Measurements from ENCODE around the gene TMEM151B.
"Not testable (repeated sequence)": the region's sequence is repeated elsewhere in the genome, so short reads cannot be mapped to it uniquely, and the experiment has no call there.

TMEM151B gene

DNA sequence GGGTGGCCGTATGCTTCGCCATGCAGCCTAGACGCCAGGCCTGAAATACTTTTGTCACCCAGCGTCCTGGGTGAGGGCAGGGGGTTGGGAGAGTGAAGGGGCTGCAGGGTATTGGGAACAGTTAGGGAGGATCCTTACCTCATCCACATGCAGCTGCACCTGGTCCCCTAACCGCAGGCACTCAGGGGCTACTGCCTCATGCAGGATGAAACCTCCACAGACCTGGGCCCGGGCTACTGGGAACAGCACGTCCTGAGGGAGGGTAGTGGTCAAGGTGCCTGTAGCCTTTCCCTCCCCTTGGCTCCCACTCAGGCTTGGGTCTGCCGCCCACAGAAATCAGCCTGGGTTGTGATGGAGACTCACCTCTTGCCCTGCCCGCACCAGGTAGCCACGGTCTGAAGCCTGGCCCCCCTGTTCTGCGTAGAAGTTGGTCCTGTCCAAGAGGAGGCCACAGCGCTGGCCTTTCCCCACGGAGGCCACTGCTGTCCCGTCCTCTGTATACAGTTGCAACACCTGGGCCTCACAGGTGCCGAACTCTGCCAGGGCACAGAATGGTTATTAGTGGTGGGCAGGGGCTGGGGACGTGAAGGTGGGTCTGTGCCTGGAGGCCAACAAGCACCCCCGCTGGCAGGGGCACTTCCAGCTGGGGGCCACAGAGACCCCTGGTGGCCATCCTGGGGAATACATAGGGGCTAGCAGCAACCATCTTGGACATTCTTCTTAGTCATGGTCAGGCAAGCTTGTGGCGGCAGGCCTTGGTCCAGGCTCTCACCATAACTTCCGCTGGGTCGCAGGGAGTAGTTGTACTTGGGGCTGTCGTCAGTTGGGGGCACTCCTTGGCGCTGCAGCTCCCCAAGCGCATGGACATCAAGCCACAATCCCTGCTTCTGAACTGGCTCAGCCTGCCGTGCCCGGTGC lies 34.3 kb downstream of the TMEM151B start:
- Mint-ChIP-seq H3K4me3 (no peak overlapping the region), H3K27me3 (no peaks in the 10 kb centered on the region), H3K36me3 (ENCODE audit: low read depth) (peaks cover 28% of the 10 kb centered on the region), H3K9me3 (no peaks in the 10 kb centered on the region), H3K4me1 (no peaks in the 10 kb centered on the region), H3K27ac (no peak overlapping the region)
- DNase-seq (peak; percentile 45), ATAC-seq (peak; percentile 31)

DNA sequence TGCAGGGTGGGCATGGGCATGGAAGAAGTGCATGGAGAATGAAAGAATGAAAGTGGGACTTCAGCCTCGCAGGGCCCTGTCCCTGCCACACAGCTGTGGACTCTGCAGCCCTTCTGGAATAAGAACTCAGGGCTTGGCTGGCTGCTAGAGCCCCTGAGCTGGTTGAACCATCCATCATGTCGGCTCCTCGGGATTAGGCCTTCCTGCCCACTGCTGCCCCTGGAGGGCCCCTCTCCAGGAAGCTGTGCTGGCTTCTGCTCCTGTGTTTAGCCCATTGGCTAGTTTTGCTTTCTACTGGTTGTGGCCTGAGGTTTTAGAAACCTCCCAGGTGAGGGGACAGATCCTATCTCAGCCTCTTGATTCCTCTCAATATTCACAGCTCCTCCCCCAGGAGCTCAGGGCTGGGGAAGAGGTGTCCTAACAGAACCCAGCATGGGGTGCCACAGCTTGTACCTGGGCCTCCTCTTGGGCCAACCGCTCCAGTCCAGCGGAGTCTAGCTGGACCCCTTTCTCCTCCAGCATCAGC lies 35.0 kb downstream of the TMEM151B start:
- Mint-ChIP-seq H3K9me3 (no peaks in the 10 kb centered on the region), H3K36me3 (ENCODE audit: low read depth) (peaks cover 30% of the 10 kb centered on the region), H3K27ac (peak overlapping the region; percentile 49), H3K4me1 (no peaks in the 10 kb centered on the region), H3K27me3 (no peaks in the 10 kb centered on the region), H3K4me3 (no peak overlapping the region)
- DNase-seq (no peak), ATAC-seq (no peak)

DNA sequence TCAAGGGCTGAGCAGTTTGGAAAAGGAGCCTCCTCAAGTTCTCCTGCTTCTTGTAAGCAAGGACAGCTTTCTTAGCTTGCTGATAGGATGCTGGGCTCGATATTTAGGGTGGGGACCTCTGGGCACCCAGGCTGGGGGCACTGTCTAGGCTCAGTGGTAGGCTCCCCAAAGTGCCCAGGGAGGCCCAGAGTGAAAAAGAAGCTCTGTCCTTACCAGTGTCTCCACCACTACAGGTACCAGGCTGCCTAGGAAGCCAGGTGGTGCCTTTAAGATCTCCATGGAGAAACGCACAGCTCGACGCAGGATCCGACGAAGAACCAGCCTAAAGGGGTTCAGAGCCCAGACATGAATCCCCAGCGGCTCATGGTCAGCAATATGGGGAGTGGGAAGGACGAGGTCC lies 36.5 kb downstream of the TMEM151B start:
- Mint-ChIP-seq H3K9me3 (no peaks in the 10 kb centered on the region), H3K27ac (no peak overlapping the region), H3K36me3 (ENCODE audit: low read depth) (peaks cover 31% of the 10 kb centered on the region), H3K27me3 (no peaks in the 10 kb centered on the region), H3K4me1 (peaks cover 4% of the 10 kb centered on the region), H3K4me3 (no peak overlapping the region)
- no peak for ATAC-seq
- DNase-seq: no peak

DNA sequence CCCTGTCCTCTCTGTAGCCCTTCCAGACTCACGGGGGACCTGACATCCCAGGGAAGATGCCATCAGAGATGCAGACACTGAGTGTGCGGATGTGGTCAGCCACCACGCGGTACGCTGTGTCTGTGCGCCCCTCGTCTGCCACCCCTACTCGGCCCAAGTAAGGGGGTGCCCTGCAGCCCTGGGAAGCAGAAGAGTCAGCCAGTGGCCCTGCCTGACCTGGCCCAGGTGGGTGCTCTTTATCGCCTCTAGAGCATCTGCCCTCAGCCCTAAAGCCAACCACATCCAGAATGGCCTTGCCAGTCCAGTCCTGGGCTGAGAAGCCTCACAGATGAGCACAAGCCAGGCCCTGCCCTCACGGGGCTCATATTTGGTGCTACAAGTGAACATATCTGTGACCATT lies 37.0 kb downstream of the TMEM151B start:
- Mint-ChIP-seq H3K9me3 (no peaks in the 10 kb centered on the region), H3K27ac (no peak overlapping the region), H3K36me3 (ENCODE audit: low read depth) (peaks cover 31% of the 10 kb centered on the region), H3K27me3 (no peaks in the 10 kb centered on the region), H3K4me1 (peaks cover 9% of the 10 kb centered on the region), H3K4me3 (no peak overlapping the region)
- DNase-seq (no peak), ATAC-seq (no peak)

DNA sequence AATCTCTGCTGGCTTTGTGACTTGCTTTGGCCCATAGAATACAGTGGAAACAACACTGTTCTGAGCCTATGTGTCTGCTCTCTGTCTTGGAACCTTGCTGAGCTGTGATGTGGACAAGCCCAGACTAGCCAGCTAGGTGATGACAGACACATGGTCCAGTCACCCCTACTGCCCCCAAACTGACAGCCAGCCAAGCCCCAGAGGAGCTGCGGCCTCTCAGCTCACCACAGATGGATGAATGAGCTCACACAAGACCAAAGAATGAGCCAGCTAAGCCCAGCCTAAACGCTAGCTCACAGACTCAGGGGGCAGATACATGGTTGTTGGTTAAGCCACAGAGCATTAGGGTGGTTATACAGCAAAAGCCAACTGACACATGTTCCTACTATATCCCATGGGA lies 38.8 kb downstream of the TMEM151B start:
- H3K4me3 Mint-ChIP-seq: no peak overlapping the region
- no peak overlapping the region for H3K27ac Mint-ChIP-seq
- peaks cover 15% of the 10 kb centered on the region for H3K4me1 Mint-ChIP-seq
- no peaks in the 10 kb centered on the region for H3K27me3 Mint-ChIP-seq
- peaks cover 31% of the 10 kb centered on the region for H3K36me3 Mint-ChIP-seq (ENCODE audit: low read depth)
- ATAC-seq (no peak), DNase-seq (no peak)
- H3K9me3 Mint-ChIP-seq: no peaks in the 10 kb centered on the region

DNA sequence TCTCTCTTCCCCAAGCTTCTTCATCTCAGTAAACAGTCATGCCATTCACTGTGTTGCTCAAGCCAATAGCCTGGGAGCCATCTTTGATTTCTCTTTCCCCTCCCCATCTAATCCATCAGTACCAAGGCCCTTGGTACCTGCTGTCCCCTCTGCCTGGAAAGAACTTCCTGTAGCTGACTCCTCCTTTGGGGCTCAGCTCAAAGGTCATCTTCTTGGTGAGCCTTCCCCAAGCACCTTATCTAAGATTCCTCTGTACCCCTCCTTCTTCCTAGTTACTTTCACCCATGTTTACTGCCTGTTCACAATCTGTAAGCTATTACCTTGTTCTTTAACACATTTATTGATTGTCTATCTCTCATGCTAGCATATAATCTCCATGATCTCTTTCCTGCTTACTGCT lies 39.4 kb downstream of the TMEM151B start:
- Mint-ChIP-seq H3K9me3 (no peaks in the 10 kb centered on the region), H3K27me3 (no peaks in the 10 kb centered on the region), H3K4me3 (no peak overlapping the region), H3K27ac (peak overlapping the region; percentile 28), H3K4me1 (peaks cover 15% of the 10 kb centered on the region), H3K36me3 (ENCODE audit: low read depth) (peaks cover 31% of the 10 kb centered on the region)
- no peak for ATAC-seq
- DNase-seq: no peak

DNA sequence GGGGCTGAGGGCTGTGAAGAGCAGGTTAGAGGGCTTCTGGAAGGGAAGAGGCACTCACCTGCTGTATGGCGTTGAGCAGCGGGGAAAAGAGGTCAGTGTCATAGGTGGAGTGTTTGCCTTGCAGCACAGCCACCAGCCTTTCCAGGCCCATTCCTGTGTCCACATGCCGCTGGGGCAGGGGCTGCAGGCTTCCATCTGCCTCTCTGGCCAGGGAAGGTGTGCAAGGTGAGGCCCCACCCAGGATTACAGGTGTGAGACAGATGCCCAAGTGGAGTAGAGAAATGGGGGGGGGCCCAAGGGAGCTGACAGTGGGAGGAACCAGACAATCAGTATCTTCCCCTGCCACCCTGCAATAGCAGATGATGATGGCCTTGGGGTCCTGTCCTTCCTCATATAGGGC lies 40.0 kb downstream of the TMEM151B start:
- peaks cover 31% of the 10 kb centered on the region for H3K36me3 Mint-ChIP-seq (ENCODE audit: low read depth)
- peaks cover 15% of the 10 kb centered on the region for H3K4me1 Mint-ChIP-seq
- H3K27me3 Mint-ChIP-seq: no peaks in the 10 kb centered on the region
- H3K27ac Mint-ChIP-seq: no peak overlapping the region
- ATAC-seq (no peak), DNase-seq (no peak)
- no peaks in the 10 kb centered on the region for H3K9me3 Mint-ChIP-seq
- H3K4me3 Mint-ChIP-seq: no peak overlapping the region

DNA sequence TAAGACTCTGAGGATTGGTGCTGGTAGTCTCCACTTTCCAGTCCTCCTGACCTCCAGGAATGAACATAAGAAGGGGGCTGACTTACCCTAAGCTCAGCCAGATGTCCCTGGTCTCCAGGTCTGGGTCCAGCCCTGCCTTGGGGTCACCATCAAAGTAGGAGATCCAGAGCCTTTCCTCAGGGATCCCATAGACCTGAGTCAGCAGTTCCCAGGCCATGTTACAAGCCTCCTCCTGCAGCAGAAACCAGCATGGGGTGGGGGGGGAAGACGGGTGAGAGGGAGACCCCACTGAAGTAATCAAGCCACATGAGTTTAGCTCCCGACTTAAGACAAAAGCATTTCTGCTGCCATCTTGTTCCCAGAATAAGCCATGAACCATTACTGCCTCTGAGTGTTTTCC lies 41.1 kb downstream of the TMEM151B start:
- peaks cover 26% of the 10 kb centered on the region for H3K36me3 Mint-ChIP-seq (ENCODE audit: low read depth)
- DNase-seq (no peak), ATAC-seq (no peak)
- H3K27ac Mint-ChIP-seq: no peak overlapping the region
- H3K4me3 Mint-ChIP-seq: peak overlapping the region; percentile 95
- H3K9me3 Mint-ChIP-seq: no peaks in the 10 kb centered on the region
- H3K4me1 Mint-ChIP-seq: peaks cover 15% of the 10 kb centered on the region
- H3K27me3 Mint-ChIP-seq: no peaks in the 10 kb centered on the region

DNA sequence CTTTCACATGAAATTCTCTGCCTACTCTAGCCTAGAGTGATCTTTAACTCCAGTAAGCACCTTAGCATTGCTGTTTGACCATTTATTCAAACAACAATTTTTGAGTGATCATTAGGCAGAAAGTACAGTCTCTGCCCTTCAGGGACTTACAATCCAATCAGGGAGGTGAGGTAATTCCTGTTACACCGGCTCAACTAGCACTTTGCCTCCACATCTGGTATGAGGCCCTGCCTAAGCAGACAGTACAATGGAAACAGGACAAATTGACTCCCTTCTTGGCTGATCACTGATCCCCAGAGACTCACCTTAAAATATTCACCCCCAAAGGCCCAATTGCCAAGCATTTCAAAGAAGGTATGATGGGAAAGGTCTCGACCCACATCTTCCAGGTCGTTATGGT lies 41.5 kb downstream of the TMEM151B start:
- Mint-ChIP-seq H3K27me3 (no peaks in the 10 kb centered on the region), H3K27ac (peak overlapping the region; percentile 26), H3K9me3 (no peaks in the 10 kb centered on the region), H3K36me3 (ENCODE audit: low read depth) (peaks cover 26% of the 10 kb centered on the region), H3K4me3 (peak overlapping the region; percentile 95), H3K4me1 (peaks cover 15% of the 10 kb centered on the region)
- DNase-seq (no peak), ATAC-seq (no peak)

DNA sequence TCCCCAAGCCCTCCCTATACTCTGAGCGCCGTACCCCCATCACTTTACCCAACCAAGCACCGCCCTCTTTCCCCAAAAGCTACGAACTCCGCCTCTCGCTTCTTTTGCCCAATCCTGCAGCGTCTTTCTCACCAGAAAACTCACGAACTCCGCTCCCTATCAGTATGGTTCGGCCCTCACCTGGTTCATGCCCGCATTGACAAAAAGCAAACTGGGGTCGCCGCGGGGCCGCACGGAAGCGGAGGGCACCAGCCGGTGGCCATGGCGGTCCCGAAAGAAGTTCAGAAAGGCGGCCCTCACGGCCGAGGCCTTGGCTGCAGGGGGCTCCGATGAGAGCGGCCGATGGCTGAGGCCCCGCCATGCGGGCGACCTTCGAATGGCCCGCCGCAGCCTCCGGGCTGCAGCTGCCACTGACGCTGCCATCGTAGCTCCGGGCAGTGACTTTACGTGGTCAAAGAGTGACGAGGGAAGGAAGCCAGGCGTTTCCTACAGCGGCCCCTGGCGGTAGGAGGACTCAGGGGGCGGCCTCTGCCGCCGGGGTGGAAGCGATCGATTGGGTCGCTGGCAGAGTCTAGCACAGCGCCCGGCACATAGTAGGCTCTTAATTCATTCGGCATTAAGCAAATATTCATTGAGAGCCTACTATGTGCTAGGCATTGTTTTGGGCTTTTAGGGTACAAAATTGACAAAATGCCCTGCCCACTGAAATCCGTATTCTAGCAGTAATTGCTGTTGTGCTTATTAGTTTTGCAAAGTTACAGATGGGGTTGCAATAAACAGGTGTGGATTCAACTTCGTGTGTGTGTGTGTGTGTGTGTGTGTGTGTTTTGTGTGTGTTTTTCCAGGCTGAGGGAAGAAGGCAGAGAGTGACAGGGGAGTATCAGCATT lies 42.9 kb downstream of the TMEM151B start, which contains the start of gene AARS2:
TSS of gene AARS2 (minus strand) at position 447 of the 888 bp plus-strand sequence. CDS start at position 423, 24 bp downstream.
- peaks cover 15% of the 10 kb centered on the region for H3K4me1 Mint-ChIP-seq
- peaks cover 2% of the 10 kb centered on the region for H3K27me3 Mint-ChIP-seq
- DNase-seq (peak; percentile 99), ATAC-seq (peak; percentile 95)
- peak within 1 kb of the TSS; percentile 95 for H3K4me3 Mint-ChIP-seq
- H3K27ac Mint-ChIP-seq: peak within 1 kb of the TSS; percentile 90
- H3K9me3 Mint-ChIP-seq: no peaks in the 10 kb centered on the region
- peaks cover 22% of the 10 kb centered on the region for H3K36me3 Mint-ChIP-seq (ENCODE audit: low read depth)

DNA sequence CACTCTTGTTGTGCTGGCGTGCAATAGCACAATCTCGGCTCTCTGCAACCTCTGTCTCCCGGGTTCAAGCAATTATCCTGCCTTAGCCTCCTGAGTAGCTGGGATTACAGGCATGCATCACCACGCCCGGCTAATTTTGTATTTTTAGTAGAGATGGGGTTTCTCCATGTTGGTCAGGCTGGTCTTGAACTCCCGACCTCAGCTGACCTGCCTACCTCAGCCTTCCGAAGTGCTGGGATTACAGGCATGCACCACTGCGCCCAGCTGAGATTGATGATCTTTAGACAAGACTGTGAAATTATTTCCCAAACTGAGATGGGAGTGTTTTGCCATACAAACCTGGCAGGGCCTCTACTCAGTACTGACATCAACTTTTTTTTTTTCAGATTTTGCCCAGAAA lies 44.4 kb downstream of the TMEM151B start:
- Mint-ChIP-seq H3K27me3 (peaks cover 13% of the 10 kb centered on the region), H3K36me3 (ENCODE audit: low read depth) (peaks cover 15% of the 10 kb centered on the region), H3K4me1 (peaks cover 15% of the 10 kb centered on the region)
- ATAC-seq, H3K9me3 Mint-ChIP-seq, H3K27ac Mint-ChIP-seq, DNase-seq, H3K4me3 Mint-ChIP-seq: not testable (repeated sequence)

DNA sequence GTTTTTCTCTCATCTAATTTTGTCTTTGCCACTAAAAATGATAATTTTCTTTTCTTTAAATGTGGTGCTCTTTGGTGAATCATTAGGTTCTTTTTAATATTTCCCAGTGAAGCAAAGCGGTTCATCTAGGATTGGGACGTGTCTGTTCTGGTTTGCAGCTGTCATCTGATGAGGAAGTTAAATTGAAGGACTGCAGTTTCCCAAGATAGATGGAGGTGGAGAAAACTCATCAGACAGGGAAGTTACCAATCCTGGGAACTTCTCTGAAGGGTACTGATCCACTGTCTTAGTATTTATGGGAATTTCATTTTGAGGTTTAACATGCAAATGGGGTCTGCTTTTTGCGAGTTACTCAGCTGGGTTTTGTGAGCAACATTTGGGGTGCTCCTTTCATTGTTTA lies 45.3 kb downstream of the TMEM151B start:
- peaks cover 20% of the 10 kb centered on the region for H3K27me3 Mint-ChIP-seq
- no peak for DNase-seq
- H3K4me3 Mint-ChIP-seq: no peak overlapping the region
- H3K4me1 Mint-ChIP-seq: peaks cover 15% of the 10 kb centered on the region
- ATAC-seq: no peak
- H3K9me3 Mint-ChIP-seq: no peaks in the 10 kb centered on the region
- H3K27ac Mint-ChIP-seq: no peak overlapping the region
- H3K36me3 Mint-ChIP-seq (ENCODE audit: low read depth): peaks cover 10% of the 10 kb centered on the region

DNA sequence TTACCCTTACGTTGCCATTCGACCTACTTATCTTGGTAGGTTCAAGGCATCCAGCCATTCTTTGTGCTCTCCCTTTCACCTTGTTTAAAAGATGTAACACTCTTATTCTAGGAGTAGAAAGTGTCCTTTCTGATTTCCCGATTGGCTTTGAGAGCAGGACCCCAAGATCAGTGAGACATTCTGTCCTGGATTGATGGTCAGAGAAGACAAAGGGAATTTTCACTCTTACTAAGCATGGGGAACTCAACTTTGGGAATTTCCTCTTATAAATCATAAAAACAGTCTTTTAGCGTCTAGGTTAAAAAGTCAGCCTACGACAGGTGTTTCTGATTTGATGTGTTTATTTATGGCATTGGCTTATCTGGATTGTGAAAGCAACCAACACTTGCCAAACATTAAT lies 45.7 kb downstream of the TMEM151B start:
- Mint-ChIP-seq H3K36me3 (ENCODE audit: low read depth) (peaks cover 6% of the 10 kb centered on the region), H3K27ac (no peak overlapping the region), H3K4me1 (peaks cover 15% of the 10 kb centered on the region), H3K4me3 (no peak overlapping the region), H3K9me3 (no peaks in the 10 kb centered on the region), H3K27me3 (peaks cover 21% of the 10 kb centered on the region)
- ATAC-seq (no peak), DNase-seq (no peak)

DNA sequence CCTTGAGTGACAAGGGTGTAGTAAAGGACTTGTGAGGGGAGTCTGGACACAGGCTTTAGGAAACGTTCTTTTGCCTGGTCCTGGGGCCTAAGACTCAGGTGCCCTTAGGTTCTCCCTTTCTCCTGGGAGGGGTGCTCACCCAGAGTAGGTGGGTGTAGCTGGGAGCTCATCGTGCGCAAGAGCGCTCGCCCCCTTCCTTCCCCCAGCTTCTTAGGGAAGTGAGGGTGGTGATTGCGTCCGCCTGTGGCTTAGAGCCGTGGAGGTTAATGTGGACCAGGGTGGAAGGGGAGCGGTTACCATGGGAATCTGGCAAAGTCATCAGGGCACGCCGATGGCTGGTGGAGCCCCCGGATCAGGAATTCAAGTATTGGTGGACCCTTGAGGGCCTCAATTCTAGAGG lies 46.2 kb downstream of the TMEM151B start:
- DNase-seq: no peak
- H3K27me3 Mint-ChIP-seq: peaks cover 21% of the 10 kb centered on the region
- H3K4me3 Mint-ChIP-seq: no peak overlapping the region
- H3K9me3 Mint-ChIP-seq: no peaks in the 10 kb centered on the region
- H3K36me3 Mint-ChIP-seq (ENCODE audit: low read depth): peaks cover 3% of the 10 kb centered on the region
- ATAC-seq: no peak
- H3K4me1 Mint-ChIP-seq: peaks cover 14% of the 10 kb centered on the region
- no peak overlapping the region for H3K27ac Mint-ChIP-seq
